Endodermal cell (in vitro differentiated cells): ENCODE measurements around the gene CSNK1D. TPM values are rescaled to one million over a fixed set of nuclear protein-coding genes. Genes with fewer than 3 reads are reported as not detected.

Source experiments
- DNase-seq: peaks from one replicate; pipeline ENCODE4 v3.0.0-alpha.2; 2017
- H3K27ac ChIP-seq: 2 replicates; pipeline ENCODE4 v1.5.1; 2013; ENCODE audit warnings: mild to moderate bottlenecking, low read depth, low read length, moderate library complexity
- H3K27me3 ChIP-seq: 2 replicates; pipeline ENCODE4 v1.6.1; 2013; ENCODE audit warnings: mild to moderate bottlenecking, low read length, moderate library complexity; ENCODE audit not compliant: insufficient read depth, control insufficient read depth, poor library complexity, severe bottlenecking
- H3K36me3 ChIP-seq: 2 replicates; pipeline ENCODE4 v1.7.0; 2013; ENCODE audit warnings: mild to moderate bottlenecking, low read length, moderate library complexity; ENCODE audit not compliant: control insufficient read depth, insufficient read depth
- H3K4me1 ChIP-seq: one replicate; pipeline ENCODE4 v1.7.0; 2013; ENCODE audit warnings: low read length; ENCODE audit not compliant: control insufficient read depth, insufficient read depth
- H3K4me3 ChIP-seq: 2 replicates; pipeline ENCODE4 v1.5.1; 2013; ENCODE audit warnings: mild to moderate bottlenecking, low read length, moderate library complexity
- H3K9ac ChIP-seq: 2 replicates; pipeline ENCODE4 v1.6.1; 2013; ENCODE audit warnings: mild to moderate bottlenecking, low read length, moderate library complexity; ENCODE audit not compliant: poor library complexity, severe bottlenecking; ENCODE audit errors: extremely low read depth
- H3K9me3 ChIP-seq: 2 replicates; pipeline ENCODE4 v1.6.1; 2013; ENCODE audit warnings: mild to moderate bottlenecking, low read length, moderate library complexity; ENCODE audit not compliant: control insufficient read depth
- H3K27ac Mint-ChIP-seq: 2 replicates; pipeline ENCODE4 v1.8.0; 2020; ENCODE audit warnings: mixed read lengths
- H3K27me3 Mint-ChIP-seq: 2 replicates; pipeline ENCODE4 v1.8.0; 2021; ENCODE audit warnings: mild to moderate bottlenecking, mixed read lengths; ENCODE audit not compliant: insufficient read depth
- H3K36me3 Mint-ChIP-seq: 2 replicates; pipeline ENCODE4 v1.8.0; 2020; ENCODE audit warnings: low read depth, mixed read lengths
- H3K4me1 Mint-ChIP-seq: 2 replicates; pipeline ENCODE4 v1.8.0; 2020; ENCODE audit warnings: mixed read lengths
- H3K4me3 Mint-ChIP-seq: 2 replicates; pipeline ENCODE4 v1.8.0; 2020; ENCODE audit warnings: mild to moderate bottlenecking, moderate library complexity, mixed read lengths
- H3K9me3 Mint-ChIP-seq: 2 replicates; pipeline ENCODE4 v1.8.0; 2020; ENCODE audit warnings: mild to moderate bottlenecking, mixed read lengths
- WGBS, 2 experiments: methylation state at CpG; one replicate each; pipeline versions ENCODE4 v1.1.5 to v1.1.7; 2013; ENCODE audit warnings: missing lambda C conversion rate in 2 of 2, mixed read lengths in 1 of 2; ENCODE audit not compliant: insufficient coverage in 1 of 2, insufficient read length in 1 of 2; 5-methylcytosine and 5-hydroxymethylcytosine counted together
- total RNA-seq, 2 donors: library from RNA; stranded (reverse); fragmentation: NEBNext Ultra II Directional in 1 of 2; extraction: Animal tissue kit (Norgen Biotek cat#: 25700) in 1 of 2; gene quantifications; 2 replicates in 1 of 2; 3 replicates in 1 of 2; pipeline ENCODE4 v1.2.1, GENCODE V29; 2021
- TF ChIP-seq, protein P1 (sequence below): fragments of 200-600 bp; sonication (generic); conservative IDR thresholded peaks from 2 replicates; pipeline ENCODE4 v1.5.0; 2021; ENCODE audit warnings: antibody characterized with exemption, mild to moderate bottlenecking

The CSNK1D gene
- total RNA-seq, 2 donors from 2014 or later, result 104 to 143 TPM

DNA sequence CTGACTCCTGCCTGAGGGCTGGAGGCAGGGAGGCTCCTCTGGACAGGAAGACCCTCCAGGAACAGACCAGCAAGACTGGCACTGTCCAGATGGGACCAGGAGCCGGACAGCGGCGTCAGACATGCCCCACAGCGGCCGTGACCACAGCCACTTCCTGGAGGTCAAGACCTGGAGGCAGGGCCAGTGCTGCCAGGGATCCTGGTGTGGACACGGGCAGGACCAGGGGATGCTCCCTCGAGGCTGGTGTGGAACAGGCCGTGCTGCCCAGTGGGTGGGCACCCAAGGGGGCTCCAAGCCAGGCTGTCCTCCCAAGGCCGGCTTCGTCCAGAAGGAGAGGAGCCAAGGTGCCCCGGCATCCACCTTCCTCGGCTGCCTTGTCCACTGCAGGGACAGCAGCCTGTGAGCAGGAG lies 56.4 kb downstream of the CSNK1D start:
- no peak for DNase-seq
- WGBS, 2 experiments, result 84 to 89% methylated on average over 9 to 12 of the region's 12 CpGs
- H3K27me3 Mint-ChIP-seq, result peaks cover 24% of the 10 kb centered on the region
- peaks cover 3% of the 10 kb centered on the region for H3K4me1 Mint-ChIP-seq
- H3K4me3 Mint-ChIP-seq, result no peak overlapping the region
- Histone ChIP-seq H3K36me3 (no peaks in the 10 kb centered on the region), H3K27me3 (no peaks in the 10 kb centered on the region), H3K9me3 (no peaks in the 10 kb centered on the region), H3K27ac (no peak overlapping the region), H3K4me1 (no peaks in the 10 kb centered on the region), H3K4me3 (no peak overlapping the region), H3K9ac (no peak overlapping the region)
- H3K27ac Mint-ChIP-seq, result no peak overlapping the region
- TF ChIP-seq, protein P1, sequence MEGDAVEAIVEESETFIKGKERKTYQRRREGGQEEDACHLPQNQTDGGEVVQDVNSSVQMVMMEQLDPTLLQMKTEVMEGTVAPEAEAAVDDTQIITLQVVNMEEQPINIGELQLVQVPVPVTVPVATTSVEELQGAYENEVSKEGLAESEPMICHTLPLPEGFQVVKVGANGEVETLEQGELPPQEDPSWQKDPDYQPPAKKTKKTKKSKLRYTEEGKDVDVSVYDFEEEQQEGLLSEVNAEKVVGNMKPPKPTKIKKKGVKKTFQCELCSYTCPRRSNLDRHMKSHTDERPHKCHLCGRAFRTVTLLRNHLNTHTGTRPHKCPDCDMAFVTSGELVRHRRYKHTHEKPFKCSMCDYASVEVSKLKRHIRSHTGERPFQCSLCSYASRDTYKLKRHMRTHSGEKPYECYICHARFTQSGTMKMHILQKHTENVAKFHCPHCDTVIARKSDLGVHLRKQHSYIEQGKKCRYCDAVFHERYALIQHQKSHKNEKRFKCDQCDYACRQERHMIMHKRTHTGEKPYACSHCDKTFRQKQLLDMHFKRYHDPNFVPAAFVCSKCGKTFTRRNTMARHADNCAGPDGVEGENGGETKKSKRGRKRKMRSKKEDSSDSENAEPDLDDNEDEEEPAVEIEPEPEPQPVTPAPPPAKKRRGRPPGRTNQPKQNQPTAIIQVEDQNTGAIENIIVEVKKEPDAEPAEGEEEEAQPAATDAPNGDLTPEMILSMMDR, result no peak
- no peaks in the 10 kb centered on the region for H3K36me3 Mint-ChIP-seq
- H3K9me3 Mint-ChIP-seq, result no peaks in the 10 kb centered on the region

DNA sequence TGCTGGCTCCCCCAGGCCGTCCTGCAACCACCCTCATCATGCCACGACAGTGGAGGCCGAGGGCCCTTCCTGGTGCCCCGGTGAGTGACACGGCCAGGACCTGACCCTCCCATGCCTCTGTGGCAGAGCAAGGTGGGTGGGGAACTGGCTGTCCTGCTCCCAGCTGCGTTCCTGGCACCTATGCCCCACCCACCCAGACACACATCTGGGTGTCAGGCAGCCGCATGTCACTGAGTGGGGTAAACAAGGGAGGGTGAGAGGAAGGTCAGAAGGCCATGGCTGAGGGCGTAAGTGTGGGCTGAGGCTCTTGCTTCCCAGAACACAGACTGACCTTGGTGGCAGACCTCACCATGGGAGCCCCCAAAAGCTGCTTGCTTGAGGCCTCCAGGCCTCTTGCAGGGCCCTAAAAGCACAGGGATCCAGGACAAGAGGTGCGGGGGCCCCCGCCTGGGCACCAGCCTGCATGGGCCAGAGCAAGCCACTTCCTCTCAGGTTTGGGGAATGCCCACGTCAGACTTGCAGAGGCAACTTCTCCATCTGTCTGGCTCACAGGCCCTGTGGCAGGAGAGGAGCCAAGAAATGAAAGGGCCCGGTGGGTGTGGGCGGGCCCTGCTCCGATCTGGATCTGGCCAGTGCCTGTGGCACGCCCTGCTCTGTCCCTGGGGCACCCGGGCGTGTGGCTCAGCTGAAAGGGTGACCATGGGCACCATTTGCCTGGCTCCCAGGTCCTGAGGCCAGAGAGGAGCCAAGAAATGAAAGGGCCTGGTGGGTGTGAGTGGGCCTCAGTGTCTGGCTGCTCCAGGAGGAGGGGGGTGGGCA lies 57.0 kb downstream of the CSNK1D start:
- Mint-ChIP-seq H3K9me3 (no peaks in the 10 kb centered on the region), H3K27ac (no peak overlapping the region), H3K36me3 (no peaks in the 10 kb centered on the region), H3K4me1 (peaks cover 5% of the 10 kb centered on the region), H3K4me3 (no peak overlapping the region), H3K27me3 (peaks cover 21% of the 10 kb centered on the region)
- WGBS, 2 experiments, result 91 to 96% methylated on average over 11 to 17 of the region's 17 CpGs
- Histone ChIP-seq H3K4me3 (no peak overlapping the region), H3K36me3 (no peaks in the 10 kb centered on the region), H3K27ac (no peak overlapping the region), H3K9me3 (no peaks in the 10 kb centered on the region), H3K27me3 (no peaks in the 10 kb centered on the region), H3K4me1 (no peaks in the 10 kb centered on the region), H3K9ac (no peak overlapping the region)
- no peak for DNase-seq
- TF ChIP-seq, protein P1, result no peak

DNA sequence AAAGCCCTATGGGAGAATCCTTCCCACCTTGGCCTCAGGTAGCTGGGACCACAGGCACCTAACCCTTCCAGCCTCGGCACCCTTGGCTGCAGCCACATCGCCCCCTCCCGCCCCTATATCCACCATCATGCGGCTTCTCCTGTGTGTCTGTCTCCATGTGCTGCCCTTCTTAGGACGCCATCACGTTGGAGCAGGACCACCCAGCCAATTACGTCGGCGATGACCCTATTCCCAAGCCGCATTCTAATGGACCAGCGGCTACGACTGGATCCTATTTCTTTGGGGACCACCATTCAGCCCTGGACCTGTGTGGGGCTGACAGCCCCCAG lies 57.6 kb downstream of the CSNK1D start:
- H3K4me3 Mint-ChIP-seq, result no peak overlapping the region
- no peaks in the 10 kb centered on the region for H3K9me3 Mint-ChIP-seq
- no peaks in the 10 kb centered on the region for H3K36me3 ChIP-seq
- peaks cover 15% of the 10 kb centered on the region for H3K27me3 Mint-ChIP-seq
- DNase-seq, result no peak
- H3K4me1 ChIP-seq, result no peaks in the 10 kb centered on the region
- H3K4me1 Mint-ChIP-seq, result peaks cover 5% of the 10 kb centered on the region
- H3K27me3 ChIP-seq, result no peaks in the 10 kb centered on the region
- TF ChIP-seq, protein P1, result no peak
- no peak overlapping the region for H3K4me3 ChIP-seq
- no peaks in the 10 kb centered on the region for H3K9me3 ChIP-seq
- no peak overlapping the region for H3K27ac ChIP-seq
- H3K9ac ChIP-seq, result no peak overlapping the region
- no peaks in the 10 kb centered on the region for H3K36me3 Mint-ChIP-seq
- WGBS, 2 experiments, result 90 to 93% methylated on average over 11 to 12 of the region's 12 CpGs
- H3K27ac Mint-ChIP-seq, result no peak overlapping the region
